MM.1S (cell line): ENCODE results near the gene NUP98.

Experiments
- DNase-seq: peaks from one replicate; pipeline ENCODE4 v3.0.0-alpha.2; 2015
- H2AFZ ChIP-seq: fragments of 300-600 bp; sonication (generic); 2 replicates; pipeline ENCODE4 v1.6.0; 2016; ENCODE audit warnings: antibody characterized with exemption, low read length
- H3F3A ChIP-seq: fragments of 300-600 bp; sonication (generic); 2 replicates; pipeline ENCODE4 v1.6.1; 2016; ENCODE audit warnings: mild to moderate bottlenecking, antibody characterized with exemption, low read length, moderate library complexity, mixed read lengths; ENCODE audit not compliant: insufficient read depth
- H3K27ac ChIP-seq: fragments of 300-600 bp; sonication (generic); 2 replicates; pipeline ENCODE4 v1.5.1; 2016; ENCODE audit warnings: mild to moderate bottlenecking, low read length
- H3K27me3 ChIP-seq: fragments of 300-600 bp; sonication (generic); replicated peaks from 2 replicates; pipeline ENCODE4 v1.6.0; 2016; ENCODE audit warnings: low read length; ENCODE audit not compliant: insufficient read depth
- H3K36me3 ChIP-seq: fragments of 300-600 bp; sonication (generic); replicated peaks from 2 replicates; pipeline ENCODE4 v1.6.1; 2016; ENCODE audit warnings: mild to moderate bottlenecking, low read length, mixed read lengths; ENCODE audit not compliant: insufficient read depth
- H3K4me1 ChIP-seq: fragments of 300-600 bp; sonication (generic); 2 replicates; pipeline ENCODE4 v1.6.1; 2016; ENCODE audit warnings: low read length, mixed read lengths
- H3K4me2 ChIP-seq: fragments of 300-600 bp; sonication (generic); 2 replicates; pipeline ENCODE4 v1.6.0; 2016; ENCODE audit warnings: low read depth, low read length
- H3K4me3 ChIP-seq: fragments of 300-600 bp; sonication (generic); 2 replicates; pipeline ENCODE4 v1.5.1; 2016; ENCODE audit warnings: low read length, mixed read lengths
- H3K79me2 ChIP-seq: fragments of 300-600 bp; sonication (generic); 2 replicates; pipeline ENCODE4 v1.6.1; 2016; ENCODE audit warnings: mixed run types, low read length, mixed read lengths
- H3K9ac ChIP-seq: fragments of 300-600 bp; sonication (generic); 2 replicates; pipeline ENCODE4 v1.6.1; 2016; ENCODE audit warnings: low read length, mixed read lengths
- H3K9me2 ChIP-seq: fragments of 300-600 bp; sonication (generic); replicated peaks from 2 replicates; pipeline ENCODE4 v1.6.1; 2016; ENCODE audit warnings: mild to moderate bottlenecking, low read length, mixed read lengths; ENCODE audit not compliant: insufficient read depth
- H3K9me3 ChIP-seq: fragments of 300-600 bp; sonication (generic); replicated peaks from 2 replicates; pipeline ENCODE4 v1.6.1; 2016; ENCODE audit warnings: mild to moderate bottlenecking, low read length, mixed read lengths; ENCODE audit not compliant: insufficient read depth
- H4K20me1 ChIP-seq: fragments of 300-600 bp; sonication (generic); 2 replicates; pipeline ENCODE4 v1.6.1; 2016; ENCODE audit warnings: mild to moderate bottlenecking, low read length, moderate library complexity, mixed read lengths; ENCODE audit not compliant: insufficient read depth
- EZH2 ChIP-seq: fragments of 300-600 bp; sonication (generic); optimal IDR thresholded peaks from 2 replicates; pipeline ENCODE3; 2017; ENCODE audit warnings: low read depth, mild to moderate bottlenecking, antibody characterized with exemption, low read length, mixed read lengths
- EZH2phosphoT487 ChIP-seq: fragments of 300-600 bp; sonication (generic); IDR thresholded peaks from 2 replicates; pipeline ENCODE4 v1.6.1; 2018; ENCODE audit warnings: antibody characterized with exemption, low read length
- TF ChIP-seq, protein P1 (sequence below): fragments of 300-600 bp; sonication (generic); IDR thresholded peaks from 2 replicates; pipeline ENCODE4 v1.5.1; 2016; ENCODE audit warnings: antibody characterized with exemption, low read length, mixed read lengths

The NUP98 gene

DNA sequence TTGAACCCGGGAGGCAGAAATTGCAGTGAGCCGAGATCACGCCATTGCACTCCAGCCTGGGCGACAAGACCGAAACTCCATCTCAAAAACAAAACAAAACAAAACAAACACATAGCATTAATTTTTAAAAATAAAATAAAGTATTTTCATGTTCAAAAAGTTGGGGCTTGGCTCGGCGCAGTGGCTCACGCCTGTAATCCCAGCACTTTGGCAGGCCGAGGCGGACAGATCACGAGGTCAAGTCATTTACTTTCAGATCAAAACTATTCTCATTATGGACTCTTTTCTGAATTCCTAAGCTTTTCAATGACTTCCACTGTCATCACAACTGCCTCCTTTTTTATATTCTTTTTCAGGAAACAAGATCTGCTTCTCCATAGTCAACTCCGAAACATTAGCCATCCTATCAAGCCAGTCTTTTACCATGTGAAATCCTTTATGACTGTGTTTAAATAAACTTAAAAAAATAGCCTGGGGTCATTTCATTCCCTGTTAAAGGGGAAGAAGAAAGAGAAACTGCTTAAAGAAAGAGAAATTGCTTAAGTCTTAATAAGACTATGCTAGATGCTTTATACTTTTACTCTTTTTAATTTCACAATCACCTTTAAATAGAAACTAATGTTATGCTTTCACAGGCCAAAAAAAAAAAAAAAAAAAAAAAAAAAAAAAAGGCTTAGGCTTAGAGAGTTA is 113.1 kb downstream of the NUP98 start:
- no peaks in the 10 kb centered on the region for H3F3A ChIP-seq
- no peaks in the 10 kb centered on the region for H3K79me2 ChIP-seq
- H2AFZ ChIP-seq, result no peak overlapping the region
- H4K20me1 ChIP-seq, result no peaks in the 10 kb centered on the region
- H3K4me3 ChIP-seq, result no peak overlapping the region
- H3K9ac ChIP-seq, result no peak overlapping the region
- no peaks in the 10 kb centered on the region for H3K4me1 ChIP-seq
- no peaks in the 10 kb centered on the region for H3K27me3 ChIP-seq
- H3K9me3 ChIP-seq, result no peaks in the 10 kb centered on the region
- no peak for TF ChIP-seq EZH2
- no peak for TF ChIP-seq EZH2phosphoT487
- TF ChIP-seq, protein P1, sequence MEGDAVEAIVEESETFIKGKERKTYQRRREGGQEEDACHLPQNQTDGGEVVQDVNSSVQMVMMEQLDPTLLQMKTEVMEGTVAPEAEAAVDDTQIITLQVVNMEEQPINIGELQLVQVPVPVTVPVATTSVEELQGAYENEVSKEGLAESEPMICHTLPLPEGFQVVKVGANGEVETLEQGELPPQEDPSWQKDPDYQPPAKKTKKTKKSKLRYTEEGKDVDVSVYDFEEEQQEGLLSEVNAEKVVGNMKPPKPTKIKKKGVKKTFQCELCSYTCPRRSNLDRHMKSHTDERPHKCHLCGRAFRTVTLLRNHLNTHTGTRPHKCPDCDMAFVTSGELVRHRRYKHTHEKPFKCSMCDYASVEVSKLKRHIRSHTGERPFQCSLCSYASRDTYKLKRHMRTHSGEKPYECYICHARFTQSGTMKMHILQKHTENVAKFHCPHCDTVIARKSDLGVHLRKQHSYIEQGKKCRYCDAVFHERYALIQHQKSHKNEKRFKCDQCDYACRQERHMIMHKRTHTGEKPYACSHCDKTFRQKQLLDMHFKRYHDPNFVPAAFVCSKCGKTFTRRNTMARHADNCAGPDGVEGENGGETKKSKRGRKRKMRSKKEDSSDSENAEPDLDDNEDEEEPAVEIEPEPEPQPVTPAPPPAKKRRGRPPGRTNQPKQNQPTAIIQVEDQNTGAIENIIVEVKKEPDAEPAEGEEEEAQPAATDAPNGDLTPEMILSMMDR, result no peak
- no peak overlapping the region for H3K4me2 ChIP-seq
- H3K36me3 ChIP-seq, result peaks cover 9% of the 10 kb centered on the region
- H3K9me2 ChIP-seq, result no peaks in the 10 kb centered on the region
- DNase-seq, result no peak
- H3K27ac ChIP-seq, result no peak overlapping the region

DNA sequence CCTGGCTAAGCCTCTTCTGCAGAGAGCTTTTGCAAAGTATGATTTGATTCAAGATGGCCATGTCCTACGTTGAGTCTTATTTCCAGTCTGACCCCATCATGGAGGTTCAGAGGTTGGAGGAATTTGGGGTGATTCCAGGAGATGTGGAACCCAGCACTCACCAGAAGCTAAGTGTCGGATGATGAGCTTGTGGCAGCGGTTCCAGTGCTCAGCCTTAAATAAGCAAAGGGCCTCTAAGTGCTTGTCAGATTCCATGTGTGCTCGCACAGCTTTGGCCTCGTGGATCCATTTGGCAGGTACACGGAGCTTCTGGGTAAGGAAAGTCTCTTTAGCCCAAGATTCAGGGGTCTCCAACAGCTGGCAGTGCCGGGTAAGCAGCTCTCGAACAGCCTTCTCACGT is 114.3 kb downstream of the NUP98 start:
- H3K4me1 ChIP-seq, result no peaks in the 10 kb centered on the region
- H3K9me2 ChIP-seq, result no peaks in the 10 kb centered on the region
- no peak for DNase-seq
- no peak overlapping the region for H2AFZ ChIP-seq
- H3K9me3 ChIP-seq, result no peaks in the 10 kb centered on the region
- H3K36me3 ChIP-seq, result peaks cover 12% of the 10 kb centered on the region
- no peaks in the 10 kb centered on the region for H3F3A ChIP-seq
- no peak overlapping the region for H3K9ac ChIP-seq
- H3K79me2 ChIP-seq, result no peaks in the 10 kb centered on the region
- H3K4me3 ChIP-seq, result no peak overlapping the region
- no peaks in the 10 kb centered on the region for H3K27me3 ChIP-seq
- H4K20me1 ChIP-seq, result no peaks in the 10 kb centered on the region
- H3K4me2 ChIP-seq, result no peak overlapping the region
- TF ChIP-seq, protein P1, result no peak
- TF ChIP-seq EZH2 (no peak), EZH2phosphoT487 (no peak)
- H3K27ac ChIP-seq, result no peak overlapping the region

DNA sequence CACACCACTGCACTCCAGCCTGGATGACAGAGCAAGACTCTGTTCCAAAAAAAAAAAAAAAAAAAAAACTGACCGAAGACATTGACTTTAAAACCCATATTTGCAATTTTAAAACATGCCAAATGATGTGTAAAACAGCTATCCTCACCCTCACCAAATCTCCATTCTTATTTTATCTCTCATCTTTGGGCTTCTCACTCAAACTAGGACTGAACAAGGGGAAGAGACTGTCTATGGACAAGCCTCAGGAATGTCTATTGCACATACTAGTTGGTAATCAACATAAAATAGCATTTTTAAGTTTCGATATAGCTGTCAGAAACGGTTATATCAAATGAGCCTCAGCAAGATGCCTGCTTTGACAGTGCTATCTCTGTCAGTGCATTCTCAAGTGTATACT is 118.3 kb downstream of the NUP98 start:
- H3K36me3 ChIP-seq, result peaks cover 28% of the 10 kb centered on the region
- no peaks in the 10 kb centered on the region for H3K9me2 ChIP-seq
- H3K4me2 ChIP-seq, result no peak overlapping the region
- no peak overlapping the region for H3K9ac ChIP-seq
- H2AFZ ChIP-seq, result no peak overlapping the region
- no peak overlapping the region for H3K4me3 ChIP-seq
- H3K27me3 ChIP-seq, result no peaks in the 10 kb centered on the region
- TF ChIP-seq EZH2phosphoT487, result no peak
- TF ChIP-seq, protein P1, result no peak
- no peak for TF ChIP-seq EZH2
- no peaks in the 10 kb centered on the region for H3F3A ChIP-seq
- H3K9me3 ChIP-seq, result no peaks in the 10 kb centered on the region
- H4K20me1 ChIP-seq, result no peaks in the 10 kb centered on the region
- no peaks in the 10 kb centered on the region for H3K4me1 ChIP-seq
- DNase-seq, result no peak
- no peak overlapping the region for H3K27ac ChIP-seq
- no peaks in the 10 kb centered on the region for H3K79me2 ChIP-seq
